Posterior cingulate gyrus (tissue), 11 donors: ENCODE data around the gene NRIP2.

Experiments used
- DNase-seq, 10 donors: peaks; one replicate each; pipeline versions ENCODE4 v3.0.0 to v3.0.0-alpha.2; 2020 to 2021; ENCODE audit warnings: mixed read lengths in 3 of 10
- intact Hi-C: fragments of 100-400 bp; cut with DNase I; formaldehyde crosslinking; loops from one replicate; pipeline ENCODE4 v1.15.1; 2023

NRIP2 gene

GRCh38 chr12:2813214-2814185 lies 21.3 kb downstream of the NRIP2 start:
- intact Hi-C loops: loop anchor here (1.0 to 10.0 kb wide), 2 partner anchors 17 to 61 kb away; partner anchors contain the start of genes FOXM1 and RHNO1
- DNase-seq: peak in 2 of 10 donors; percentile 38 to 47

- DNase-seq: peak; percentile 95 to 100 (median 98)
- intact Hi-C loops: loop anchor here (1.0 to 10.0 kb wide), 2 partner anchors 16 to 62 kb away; partner anchors contain the start of genes FOXM1 and RHNO1
Observed at GRCh38 chr12:2812290-2813213, 22.3 kb downstream of the NRIP2 start, which contains the start of gene ITFG2. Gene ITFG2 (plus strand): TSS chr12:2812668. CDS start chr12:2812761, 93 bp downstream.

DNA sequence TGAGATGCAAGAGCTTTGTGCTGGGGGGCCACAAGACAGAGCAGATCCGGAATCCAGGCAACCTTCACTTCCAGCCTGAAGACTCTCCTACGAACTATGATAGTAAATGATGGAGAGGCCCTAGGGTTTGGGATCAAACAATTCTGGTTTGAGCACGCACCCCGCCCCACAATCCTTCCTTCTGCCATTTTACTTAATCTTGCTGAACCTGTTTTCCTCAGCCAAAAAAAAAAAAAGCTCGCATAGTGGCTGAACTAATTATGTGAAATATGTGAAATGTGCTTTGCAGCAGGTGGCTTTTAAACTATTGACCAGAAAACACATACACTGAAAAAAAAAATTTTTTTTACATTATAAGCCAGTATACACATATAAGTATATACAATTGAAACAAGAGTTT lies 23.0 kb downstream of the NRIP2 start:
- intact Hi-C loops: loop anchor here (10.0 kb wide), 1 partner anchor 63 kb away; the partner anchor contains the start of genes FOXM1 and RHNO1
- peak in 1 of 10 donors; percentile 37 for DNase-seq

DNA sequence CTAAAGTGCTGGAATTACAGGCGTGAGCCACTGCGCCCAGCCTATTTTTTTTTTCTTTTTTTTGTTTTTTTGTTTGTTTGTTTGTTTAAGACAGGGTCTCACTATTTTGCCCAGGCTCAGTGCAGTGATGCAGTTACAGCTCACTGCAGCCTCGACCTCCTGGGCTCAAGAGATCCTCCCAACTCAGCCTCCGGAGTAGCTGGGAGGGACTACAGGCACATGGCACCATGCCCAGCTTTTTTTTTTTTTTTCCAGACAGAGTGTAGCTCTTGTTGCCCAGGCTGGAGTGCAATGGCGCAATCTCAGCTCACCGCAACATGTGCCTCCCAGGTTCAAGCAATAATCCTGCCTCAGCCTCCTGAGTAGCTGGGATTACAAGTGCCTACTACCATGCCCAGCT lies 28.1 kb downstream of the NRIP2 start:
- DNase-seq: no peak
- intact Hi-C loops: no loop called here

- intact Hi-C loops: no loop called here
- no peak for DNase-seq
Observed at GRCh38 chr12:2805143-2805520, 29.7 kb downstream of the NRIP2 start.

DNA sequence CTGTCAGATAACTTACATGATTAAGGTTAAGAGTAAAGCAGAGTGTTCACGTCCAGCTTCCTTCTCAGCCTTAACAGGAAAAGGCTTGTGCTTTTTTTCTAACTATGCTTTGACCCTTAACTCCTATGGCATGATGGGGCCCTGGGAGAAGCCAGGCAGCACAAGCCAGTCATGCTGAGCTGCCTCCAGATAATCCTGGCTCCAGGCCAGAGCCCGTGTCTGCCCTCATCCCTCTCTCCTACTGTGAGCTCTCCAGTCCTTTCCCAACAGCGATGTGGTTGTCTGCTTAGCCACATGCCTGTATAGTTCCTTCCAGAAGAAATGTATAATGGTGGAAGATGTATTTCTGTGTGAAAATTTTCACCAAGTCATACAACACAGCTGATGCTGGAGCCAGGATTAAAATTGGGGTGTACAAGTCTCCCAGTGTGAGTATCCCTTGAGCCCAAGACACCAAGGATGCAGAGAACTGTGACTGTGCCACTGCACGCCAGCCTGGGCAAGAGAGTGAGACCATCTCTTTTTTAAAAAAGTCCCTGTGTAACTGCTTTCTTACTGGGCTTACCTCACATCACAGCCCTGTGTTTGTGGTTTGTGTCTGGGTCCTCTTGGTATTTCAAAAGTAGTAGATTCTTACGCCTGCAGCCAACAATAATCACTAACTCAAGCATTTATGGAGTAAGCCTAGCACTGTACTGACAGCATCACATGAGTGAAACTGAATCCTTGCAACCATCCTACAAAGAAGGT lies 30.3 kb downstream of the NRIP2 start:
- intact Hi-C loops: no loop called here
- DNase-seq: peak in 5 of 10 donors; percentile 34 to 87 (median 50)

GRCh38 chr12:2803635-2804392 lies 31.0 kb downstream of the NRIP2 start:
- intact Hi-C loops: no loop called here
- DNase-seq: peak in 1 of 10 donors; percentile 55

- intact Hi-C loops: no loop called here
- peak in 1 of 10 donors; percentile 83 for DNase-seq
Observed at GRCh38 chr12:2801044-2801783, 33.6 kb downstream of the NRIP2 start.

DNA sequence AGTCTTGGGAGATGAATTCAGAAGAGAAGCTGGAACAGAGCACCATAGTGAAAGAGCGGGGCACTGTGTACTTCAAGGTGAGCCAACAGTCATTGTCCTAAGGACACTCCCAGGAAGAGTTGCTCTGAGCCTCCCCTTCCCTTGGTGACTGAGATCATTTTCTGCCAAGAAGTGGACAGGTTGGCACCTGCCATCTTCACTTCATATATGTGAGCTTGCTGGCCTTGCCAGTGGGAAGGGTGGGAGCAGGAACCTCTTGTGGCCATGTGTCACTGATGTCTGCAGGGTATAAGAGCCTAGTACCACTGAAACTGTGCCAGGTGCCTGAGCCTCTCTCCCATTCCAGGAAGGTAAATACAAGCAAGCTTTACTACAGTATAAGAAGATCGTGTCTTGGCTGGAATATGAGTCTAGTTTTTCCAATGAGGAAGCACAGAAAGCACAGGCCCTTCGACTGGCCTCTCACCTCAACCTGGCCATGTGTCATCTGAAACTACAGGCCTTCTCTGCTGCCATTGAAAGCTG lies 34.7 kb downstream of the NRIP2 start:
- intact Hi-C loops: no loop called here
- DNase-seq: peak in 1 of 10 donors; percentile 27

GRCh38 chr12:2797721-2798418 lies 37.0 kb downstream of the NRIP2 start:
- peak in 1 of 10 donors; percentile 73 for DNase-seq
- intact Hi-C loops: no loop called here

DNA sequence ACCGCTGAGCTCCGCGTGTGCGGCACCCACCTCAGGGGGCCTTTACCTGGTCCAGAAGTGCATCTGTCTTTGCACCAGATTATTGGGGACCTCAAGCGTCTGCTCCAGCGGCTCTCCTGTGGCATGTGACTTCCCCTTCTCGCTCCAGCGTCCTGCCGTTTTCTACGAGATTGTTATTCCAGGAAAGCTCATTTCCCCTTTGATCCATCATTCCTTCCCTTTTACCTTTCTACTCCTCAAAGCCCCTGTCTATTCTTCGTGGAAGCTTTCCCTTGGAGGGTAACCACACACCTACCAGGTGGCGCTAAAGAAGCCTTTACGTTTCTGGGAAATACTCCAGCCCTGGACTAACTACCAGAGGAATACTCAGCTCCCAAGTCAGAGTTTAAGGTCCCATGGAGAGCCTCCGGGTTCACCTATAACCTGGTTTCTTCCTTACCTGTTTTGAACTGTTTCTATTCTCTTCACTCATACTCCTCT lies 38.6 kb downstream of the NRIP2 start:
- intact Hi-C loops: loop anchor here (1.0 kb wide), 1 partner anchor 17 kb away; no protein-coding TSS in a partner anchor
- no peak for DNase-seq

- intact Hi-C loops: loop anchor here (1.0 kb wide), 1 partner anchor 18 kb away; no protein-coding TSS in a partner anchor
- peak; percentile 75 to 98 (median 82) for DNase-seq
Observed at GRCh38 chr12:2795291-2796186, 39.3 kb downstream of the NRIP2 start.

DNA sequence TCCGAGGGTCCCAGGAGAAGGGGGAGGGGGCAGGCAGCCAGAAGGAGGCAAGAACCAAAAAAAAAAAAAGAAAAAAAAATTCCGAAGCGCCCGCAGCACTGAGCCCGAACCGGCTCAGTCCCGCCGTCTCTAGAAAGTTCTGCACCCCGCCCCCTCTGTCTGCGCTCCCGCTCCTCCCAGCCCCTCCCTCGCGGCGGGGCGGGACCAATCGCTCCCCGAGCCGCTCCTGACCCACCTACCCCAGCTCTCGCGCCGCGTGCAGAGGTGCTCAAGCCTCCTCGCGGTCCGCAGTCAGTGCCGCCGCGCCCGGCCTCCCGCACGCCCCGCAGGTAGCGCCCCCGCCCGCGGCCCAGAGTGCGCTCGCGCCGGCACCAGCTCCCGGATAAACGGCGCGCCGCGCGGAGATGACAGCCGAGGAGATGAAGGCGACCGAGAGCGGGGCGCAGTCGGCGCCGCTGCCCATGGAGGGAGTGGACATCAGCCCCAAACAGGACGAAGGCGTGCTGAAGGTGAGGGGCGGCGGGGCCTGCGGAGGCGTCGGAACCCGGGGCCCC lies 40.0 kb downstream of the NRIP2 start, which contains the start of gene FKBP4:
FKBP4 (plus strand) TSS at position 235 of the 554 bp plus-strand sequence; CDS start at position 405, 170 bp downstream.
- peak; percentile 90 to 99 (median 94) for DNase-seq
- intact Hi-C loops: no loop called here

DNA sequence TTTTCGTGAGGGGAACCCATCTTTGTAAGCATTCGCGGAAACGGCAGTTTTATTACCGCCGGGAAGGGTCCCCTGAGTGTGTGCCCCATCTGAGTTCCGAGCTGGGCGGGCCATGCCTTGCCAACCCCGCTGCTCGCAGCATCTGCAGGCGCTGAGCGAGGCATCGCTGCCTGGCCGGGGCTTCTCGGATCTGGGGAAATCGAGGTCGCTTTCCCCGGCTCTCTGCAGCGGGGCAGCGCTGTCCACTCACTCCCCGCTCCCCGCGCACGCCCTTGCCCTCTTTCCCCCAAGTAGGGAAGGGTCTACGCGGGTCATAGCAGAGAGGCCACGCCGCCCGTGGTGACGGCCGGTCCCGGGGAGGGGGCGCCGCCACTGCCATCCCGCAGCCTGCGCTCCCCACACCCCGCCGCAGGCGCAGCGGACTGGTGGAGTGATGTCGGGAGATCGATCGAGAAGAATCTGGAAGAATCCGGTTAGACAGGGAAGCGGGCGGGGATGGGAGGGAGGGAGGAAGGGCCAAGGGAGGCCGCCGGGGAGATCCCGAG lies 40.6 kb downstream of the NRIP2 start:
- DNase-seq: peak in 7 of 10 donors; percentile 20 to 91 (median 75)
- intact Hi-C loops: no loop called here

- peak in 1 of 10 donors; percentile 49 for DNase-seq
- intact Hi-C loops: no loop called here
Observed at GRCh38 chr12:2793561-2793960, 41.3 kb downstream of the NRIP2 start.
